A549 treated with AZD9567 at 1 μM for 4 hours (cell line): ENCODE measurements around the gene ETNK2. TPM values are rescaled to one million over a fixed set of nuclear protein-coding genes. Genes with fewer than 3 reads are reported as not detected.

ENCODE experiments used
- total RNA-seq: library from RNA; stranded (reverse); fragments of 200-300 nt; extraction: Qiagen RNA extraction; gene quantifications from 5 replicates; pipeline ENCODE4 v1.2.3, GENCODE V29; 2022; ENCODE audit not compliant: insufficient read depth

Gene ETNK2, protein sequence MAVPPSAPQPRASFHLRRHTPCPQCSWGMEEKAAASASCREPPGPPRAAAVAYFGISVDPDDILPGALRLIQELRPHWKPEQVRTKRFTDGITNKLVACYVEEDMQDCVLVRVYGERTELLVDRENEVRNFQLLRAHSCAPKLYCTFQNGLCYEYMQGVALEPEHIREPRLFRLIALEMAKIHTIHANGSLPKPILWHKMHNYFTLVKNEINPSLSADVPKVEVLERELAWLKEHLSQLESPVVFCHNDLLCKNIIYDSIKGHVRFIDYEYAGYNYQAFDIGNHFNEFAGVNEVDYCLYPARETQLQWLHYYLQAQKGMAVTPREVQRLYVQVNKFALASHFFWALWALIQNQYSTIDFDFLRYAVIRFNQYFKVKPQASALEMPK
- total RNA-seq: 7.0 to 10.9 TPM (median 8.0 TPM) in 5 replicates

DNA sequence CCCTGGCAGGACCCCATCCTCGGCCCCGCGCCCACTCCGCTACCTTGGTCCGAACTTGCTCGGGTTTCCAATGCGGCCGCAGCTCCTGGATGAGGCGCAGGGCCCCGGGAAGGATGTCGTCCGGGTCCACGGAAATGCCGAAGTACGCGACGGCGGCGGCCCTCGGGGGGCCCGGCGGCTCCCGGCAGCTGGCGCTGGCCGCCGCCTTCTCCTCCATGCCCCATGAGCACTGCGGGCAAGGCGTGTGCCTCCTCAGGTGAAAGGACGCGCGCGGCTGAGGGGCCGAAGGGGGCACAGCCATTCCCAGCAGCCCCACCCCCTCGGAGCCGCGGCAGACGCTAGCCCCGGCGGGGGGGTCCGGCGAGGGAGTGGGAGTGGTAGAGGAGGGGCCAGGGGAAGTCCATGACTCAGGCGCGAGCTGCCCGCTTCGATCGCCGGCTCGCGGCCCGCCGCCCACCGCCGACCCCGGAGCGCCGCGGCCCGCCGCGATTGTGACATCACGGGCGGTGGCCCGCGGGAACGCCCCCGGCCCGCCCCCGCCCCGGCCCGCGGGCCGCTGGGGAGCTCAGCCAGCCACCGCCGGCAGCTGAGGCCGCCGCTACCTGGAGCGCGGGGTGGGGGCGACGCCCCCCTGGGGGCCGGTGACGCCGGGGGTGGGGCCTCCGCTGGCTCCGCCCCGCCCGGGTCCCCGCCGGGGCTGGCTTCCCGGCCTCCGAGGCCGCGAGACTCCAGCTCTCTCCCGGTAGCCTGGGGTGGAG lies at the start of gene ETNK2:
TSS of gene ETNK2 (minus strand) at position 493 of the 758 bp plus-strand sequence. CDS start at position 301, 192 bp downstream.

DNA sequence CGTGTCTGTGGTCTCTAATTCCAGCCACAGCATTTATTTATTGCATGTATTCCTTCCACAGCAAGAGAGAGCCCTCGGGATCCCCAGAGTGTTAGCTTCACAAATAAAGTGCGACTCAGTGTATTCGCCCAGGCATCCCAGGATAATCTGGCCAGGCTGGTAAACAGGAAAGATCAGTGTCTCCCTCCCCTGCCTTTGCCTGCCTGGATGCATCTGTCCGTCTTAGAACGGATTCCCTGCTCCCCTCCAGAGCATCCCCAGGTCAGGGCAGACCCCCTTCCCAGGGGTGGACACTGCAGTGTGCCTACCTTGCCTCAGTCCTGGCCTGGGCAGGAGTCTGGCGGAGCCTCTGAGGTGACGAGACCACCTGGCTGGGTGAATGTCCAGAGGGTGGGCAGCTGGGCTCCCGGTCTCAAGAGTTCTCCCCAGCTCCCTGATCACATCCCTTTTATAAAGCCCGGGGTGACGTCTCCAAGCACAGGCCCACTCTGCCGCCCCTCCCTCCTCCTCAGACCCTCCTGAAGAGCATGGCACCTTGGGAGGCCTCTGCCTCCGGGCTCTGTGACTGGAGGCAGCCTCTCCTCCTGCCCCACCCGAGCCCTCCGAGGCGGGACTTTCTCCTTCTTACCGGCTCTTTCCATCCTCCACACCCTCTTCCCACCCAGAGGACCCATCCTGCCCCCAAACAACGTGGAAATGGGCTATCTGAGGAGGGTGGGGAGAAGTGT lies 44.4 kb upstream of the ETNK2 start, which contains the start of gene KISS1:
TSS of gene KISS1 (minus strand) at position 424 of the 728 bp plus-strand sequence. CDS start 3,615 bp downstream, outside the sequence.

DNA sequence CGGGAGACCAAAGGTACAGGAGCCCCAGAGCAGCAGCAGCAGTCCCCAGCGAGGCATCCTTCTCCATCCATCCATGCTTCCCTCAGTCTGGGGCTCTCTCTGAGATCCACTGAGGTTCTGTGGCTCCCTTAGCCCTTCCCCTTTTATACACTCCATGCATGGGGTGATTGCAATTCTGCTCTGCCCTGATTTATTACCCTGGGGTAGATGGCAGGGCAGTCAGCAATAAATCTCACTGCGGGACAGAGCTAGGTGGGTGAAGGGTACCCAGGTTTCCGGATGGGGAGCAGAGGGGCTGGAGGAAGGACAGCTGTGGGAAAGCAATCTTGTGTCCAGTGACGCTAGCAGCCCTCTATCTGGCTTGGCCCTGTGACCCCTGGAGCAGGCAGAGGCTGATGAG lies 14.4 kb upstream of the ETNK2 start, which contains the start of gene REN:
TSS of gene REN (minus strand) at position 119 of the 400 bp plus-strand sequence. CDS start at position 75, 44 bp downstream.

Other genes starting within 250 kb of the ETNK2 start
- 10.9 to 21.5 TPM (median 19.7 TPM) in 5 replicates for gene SOX13, start 78.9 kb downstream of the ETNK2 start, total RNA-seq
- not detected in 5 replicates for gene REN, start 14.3 kb upstream of the ETNK2 start, total RNA-seq
- gene KISS1, start 44.4 kb upstream of the ETNK2 start, total RNA-seq: 0.37 to 0.83 TPM (median 0.52 TPM) in 4 of 5 replicates, not detected in the other
- gene GOLT1A, start 61.9 kb upstream of the ETNK2 start, total RNA-seq: 2.6 to 9.0 TPM (median 4.2 TPM) in 5 replicates
- 11.0 to 30.8 TPM (median 28.1 TPM) in 5 replicates for gene PLEKHA6, start 207.9 kb upstream of the ETNK2 start, total RNA-seq